Measurements from ENCODE around the gene TMEM42.
"Not testable (repeated sequence)": the region's sequence is repeated elsewhere in the genome, so short reads cannot be mapped to it uniquely, and the experiment has no call there.

The TMEM42 gene

GRCh38 chr3:44861412-44862225, at the start of gene TMEM42:
Gene TMEM42, plus strand, starts transcription at chr3:44861912. Its CDS starts 13 bp downstream, at chr3:44861925.
- H3K4me3 ChIP-seq (replicated peaks; ENCODE audit: low read depth, low read length), result peak within 1 kb of the TSS; percentile 79
- peak; percentile 6 for TF ChIP-seq CTCF (IDR thresholded peaks at IDR 0.05; ENCODE audit: insufficient read depth, low read length, poor library complexity, severe bottlenecking)
- peaks cover 3% of the 10 kb centered on the region; the same call in 1 of the 2 replicates for H3K36me3 ChIP-seq (ENCODE audit: control insufficient read depth, insufficient read depth, low read length)
- DNase-seq (ENCODE audit: extremely low read depth, insufficient read length), result peak; percentile 94
- H3K27me3 ChIP-seq (replicated peaks; ENCODE audit: control insufficient read depth, insufficient read depth, low read length), result no peaks in the 10 kb centered on the region

GRCh38 chr3:44814751-44815150, 47.0 kb upstream of the TMEM42 start:
- Histone ChIP-seq H3K27me3 (replicated peaks; ENCODE audit: control insufficient read depth, insufficient read depth, low read length) (no peaks in the 10 kb centered on the region), H3K36me3 (ENCODE audit: control insufficient read depth, insufficient read depth, low read length) (peaks cover 2% of the 10 kb centered on the region), H3K4me3 (replicated peaks; ENCODE audit: low read depth, low read length) (no peak overlapping the region)
- no peak for TF ChIP-seq CTCF (IDR thresholded peaks at IDR 0.05; ENCODE audit: insufficient read depth, low read length, poor library complexity, severe bottlenecking)
- DNase-seq (ENCODE audit: extremely low read depth, insufficient read length), result no peak

GRCh38 chr3:44816334-44816733, 45.4 kb upstream of the TMEM42 start:
- DNase-seq (ENCODE audit: extremely low read depth, insufficient read length); H3K36me3 ChIP-seq (ENCODE audit: control insufficient read depth, insufficient read depth, low read length); H3K27me3 ChIP-seq (replicated peaks; ENCODE audit: control insufficient read depth, insufficient read depth, low read length); H3K4me3 ChIP-seq (replicated peaks; ENCODE audit: low read depth, low read length): not testable (repeated sequence)

- not testable (repeated sequence) for H3K4me3 ChIP-seq (replicated peaks; ENCODE audit: low read depth, low read length); H3K27me3 ChIP-seq (replicated peaks; ENCODE audit: control insufficient read depth, insufficient read depth, low read length); DNase-seq (ENCODE audit: extremely low read depth, insufficient read length); H3K36me3 ChIP-seq (ENCODE audit: control insufficient read depth, insufficient read depth, low read length)
Observed at GRCh38 chr3:44821206-44821605, 40.5 kb upstream of the TMEM42 start.

- no peak for DNase-seq (ENCODE audit: extremely low read depth, insufficient read length)
- peaks cover 1% of the 10 kb centered on the region; the same call in 1 of the 2 replicates for H3K36me3 ChIP-seq (ENCODE audit: control insufficient read depth, insufficient read depth, low read length)
- TF ChIP-seq CTCF (IDR thresholded peaks at IDR 0.05; ENCODE audit: insufficient read depth, low read length, poor library complexity, severe bottlenecking), result no peak
Observed at GRCh38 chr3:44825264-44825925, 36.3 kb upstream of the TMEM42 start.

GRCh38 chr3:44827196-44827595, 34.5 kb upstream of the TMEM42 start:
- Histone ChIP-seq H3K36me3 (ENCODE audit: control insufficient read depth, insufficient read depth, low read length) (peaks cover 3% of the 10 kb centered on the region; the same call in 1 of the 2 replicates), H3K27me3 (replicated peaks; ENCODE audit: control insufficient read depth, insufficient read depth, low read length) (no peaks in the 10 kb centered on the region), H3K4me3 (replicated peaks; ENCODE audit: low read depth, low read length) (no peak overlapping the region)
- no peak for DNase-seq (ENCODE audit: extremely low read depth, insufficient read length)
- TF ChIP-seq CTCF (IDR thresholded peaks at IDR 0.05; ENCODE audit: insufficient read depth, low read length, poor library complexity, severe bottlenecking), result no peak

More at GRCh38 chr3:44825264-44825925, 36.3 kb upstream of the TMEM42 start:
- no peaks in the 10 kb centered on the region for H3K27me3 ChIP-seq (replicated peaks; ENCODE audit: control insufficient read depth, insufficient read depth, low read length)
- no peak overlapping the region for H3K4me3 ChIP-seq (replicated peaks; ENCODE audit: low read depth, low read length)

Data from GM06990 (cell line).